ENCODE results near the gene RPEL1.
"Not testable (repeated sequence)": the region's sequence is repeated elsewhere in the genome, so short reads cannot be mapped to it uniquely, and the experiment has no call there.

RPEL1 gene

DNA sequence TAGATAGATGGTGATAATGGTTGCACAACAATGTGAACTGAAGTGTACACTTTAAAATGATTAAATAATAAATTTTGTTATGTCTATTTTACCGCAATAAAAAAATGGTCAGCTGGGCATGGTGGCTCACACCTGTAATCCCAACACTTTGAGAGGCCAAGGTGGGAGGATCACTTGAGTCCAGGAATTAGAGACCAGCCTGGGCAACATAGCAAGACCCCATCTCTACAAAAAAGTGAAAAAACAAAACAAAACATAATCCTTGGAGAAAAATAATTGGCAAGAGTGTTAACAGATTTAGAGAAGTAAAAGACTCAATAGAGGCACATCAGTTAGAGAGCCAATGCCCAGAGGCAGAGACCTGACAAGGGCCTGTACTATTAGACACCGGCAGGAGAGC lies 9.9 kb upstream of the RPEL1 start:
- DNase-seq (ENCODE audit: low spot score) = no peak

DNA sequence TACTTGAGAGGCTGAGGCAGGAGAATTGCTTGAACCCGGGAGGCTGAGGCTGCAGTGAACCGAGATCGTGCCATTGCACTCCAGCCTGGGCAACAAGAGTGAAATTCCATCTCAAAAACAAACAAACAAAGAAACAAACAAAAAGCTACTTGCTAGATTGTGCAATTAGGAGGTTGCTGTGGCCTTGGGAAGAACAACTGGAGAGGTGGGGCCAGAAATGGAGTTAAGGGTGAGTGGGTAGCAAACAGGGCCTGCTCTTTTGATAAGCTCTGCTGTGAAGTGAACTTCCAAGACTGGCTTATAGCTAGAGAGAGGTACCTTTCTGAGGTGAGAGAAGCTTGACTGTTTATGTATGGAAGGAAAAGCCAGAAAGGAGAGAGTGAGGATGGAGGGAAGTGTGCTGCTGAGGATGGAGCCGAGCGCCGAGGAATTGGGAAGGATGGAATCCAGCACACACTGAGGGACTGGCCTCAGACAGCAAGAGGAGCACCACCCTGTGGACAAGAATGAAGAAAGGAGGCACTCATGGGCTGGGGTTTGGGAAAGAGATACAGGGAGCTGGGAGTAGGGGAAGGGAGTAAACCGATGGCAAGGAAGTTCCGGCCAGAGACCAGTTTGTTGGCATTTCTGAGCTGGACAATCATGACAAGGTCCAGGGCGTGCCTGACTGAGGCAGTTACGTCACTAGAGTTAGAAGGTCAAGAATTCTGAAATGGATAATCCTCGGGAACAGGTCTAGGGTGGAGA lies 7.0 kb upstream of the RPEL1 start:
- DNase-seq (ENCODE audit: low spot score) = no peak

- peak; percentile 63 for DNase-seq (ENCODE audit: low spot score)
Observed at GRCh38 chr10:103241262-103242011, 4.2 kb upstream of the RPEL1 start.

DNA sequence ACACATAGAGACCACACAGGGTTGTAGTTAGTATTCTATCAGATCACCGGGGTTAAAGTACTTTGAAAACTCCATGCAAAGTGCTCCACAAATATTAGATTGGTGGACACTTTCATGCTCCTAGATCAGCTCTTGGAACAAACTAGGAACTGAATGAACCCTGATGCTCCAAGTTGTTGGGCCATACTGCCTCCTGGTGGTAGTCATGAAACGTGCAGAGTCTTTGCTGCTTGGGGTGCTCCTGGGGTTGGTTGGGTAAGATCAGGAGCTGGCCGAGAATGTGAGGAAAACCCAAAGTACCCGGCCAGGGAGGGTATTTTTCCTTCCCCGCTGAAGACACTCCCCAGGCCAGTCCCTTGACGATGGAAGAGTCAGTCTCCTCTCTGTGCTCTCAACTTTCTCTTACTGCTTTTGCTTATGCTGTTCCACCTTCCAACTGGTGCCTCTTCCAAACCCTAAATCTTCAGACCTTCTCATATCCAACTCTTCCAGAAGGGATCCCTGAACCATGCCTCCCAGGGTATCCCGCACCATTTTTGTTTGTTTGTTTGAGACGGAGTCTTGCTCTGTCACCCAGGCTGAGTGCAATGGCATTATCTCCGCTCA lies 918 bp upstream of the RPEL1 start:
- DNase-seq (ENCODE audit: low spot score) = peak; percentile 75

GRCh38 chr10:103246324-103246723 lies 637 bp downstream of the RPEL1 start:
- no peak for DNase-seq (ENCODE audit: low spot score)

DNA sequence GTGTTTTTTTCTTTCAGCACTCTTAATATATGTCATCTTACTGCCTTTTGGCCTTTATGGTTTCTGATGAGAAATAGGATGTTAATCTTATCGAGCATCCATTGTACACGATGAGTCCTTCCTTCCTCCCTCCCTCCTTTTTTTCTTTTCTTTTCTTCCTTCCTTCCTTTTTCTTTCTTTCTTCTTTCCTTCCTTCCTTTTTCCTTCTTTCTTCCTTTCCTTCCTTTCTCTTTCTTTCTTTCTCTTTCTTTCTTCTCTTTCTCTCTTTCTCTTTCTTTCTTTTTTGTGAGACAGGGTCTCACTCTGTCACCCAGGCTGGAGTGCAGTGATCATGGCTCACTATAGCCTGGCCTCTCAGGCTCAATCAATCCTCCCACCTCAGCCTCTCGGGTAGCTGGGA lies 8.4 kb downstream of the RPEL1 start:
- DNase-seq (ENCODE audit: low spot score) = no peak

GRCh38 chr10:103254538-103255325 lies 9.0 kb downstream of the RPEL1 start:
- no peak for DNase-seq (ENCODE audit: low spot score)

DNA sequence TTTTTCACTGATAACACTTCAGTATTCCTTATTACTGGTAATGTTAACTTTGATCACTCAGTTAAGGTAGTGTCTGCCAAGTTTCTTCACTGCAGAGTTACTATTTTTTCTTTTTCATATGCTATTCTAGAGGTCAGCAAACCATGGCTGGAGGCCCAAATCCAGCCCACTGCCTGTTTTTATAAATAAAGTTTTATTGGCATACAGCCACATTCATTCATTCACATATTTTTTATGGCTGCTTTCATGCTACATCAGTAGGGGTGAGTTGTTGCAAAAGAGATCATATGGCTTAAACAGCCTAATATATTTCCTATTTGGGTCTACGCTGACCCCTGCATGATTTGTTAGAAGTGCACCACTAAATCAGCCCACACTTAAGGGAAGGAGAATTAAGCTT lies 10.9 kb downstream of the RPEL1 start:
- no peak for DNase-seq (ENCODE audit: low spot score)

DNA sequence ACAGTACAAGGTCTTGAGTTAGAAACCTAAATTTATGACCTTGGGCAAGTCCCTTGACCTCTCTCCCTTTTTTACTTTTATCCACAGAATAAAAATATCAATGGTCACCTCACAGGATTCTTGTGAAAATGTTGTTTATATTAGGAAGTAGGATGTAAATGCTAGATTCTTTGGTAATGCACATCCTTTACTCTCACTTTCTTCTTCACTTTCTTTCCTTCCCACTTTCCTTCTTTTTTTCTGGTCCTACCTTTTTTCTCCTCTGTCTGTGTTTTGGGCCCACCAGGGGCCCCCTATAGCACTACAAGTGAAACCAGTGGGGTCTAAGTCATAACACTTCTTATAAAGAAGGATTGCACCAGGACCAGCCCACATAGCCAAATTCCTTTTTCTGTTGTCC lies 12.1 kb downstream of the RPEL1 start:
- DNase-seq (ENCODE audit: low spot score) = no peak

DNA sequence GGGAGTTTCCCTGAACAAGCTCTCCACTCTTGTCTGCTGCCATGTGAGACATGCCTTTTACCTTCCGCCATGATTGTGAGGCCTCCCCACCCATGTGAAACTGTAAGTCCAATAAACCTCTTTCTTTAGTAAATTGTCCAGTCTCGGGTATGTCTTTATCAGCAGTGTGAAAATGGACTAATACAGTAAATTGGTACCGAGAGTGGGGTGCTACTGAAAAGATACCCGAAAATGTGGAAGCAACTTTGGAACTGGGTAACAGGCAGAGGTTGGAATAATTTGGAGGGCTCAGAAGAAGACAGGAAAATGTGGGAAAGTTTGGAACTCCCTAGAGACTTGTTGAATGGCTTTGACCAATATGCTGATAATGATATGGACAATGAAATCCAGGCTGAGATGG lies 13.2 kb downstream of the RPEL1 start:
- not testable (repeated sequence) for DNase-seq (ENCODE audit: low spot score)

DNA sequence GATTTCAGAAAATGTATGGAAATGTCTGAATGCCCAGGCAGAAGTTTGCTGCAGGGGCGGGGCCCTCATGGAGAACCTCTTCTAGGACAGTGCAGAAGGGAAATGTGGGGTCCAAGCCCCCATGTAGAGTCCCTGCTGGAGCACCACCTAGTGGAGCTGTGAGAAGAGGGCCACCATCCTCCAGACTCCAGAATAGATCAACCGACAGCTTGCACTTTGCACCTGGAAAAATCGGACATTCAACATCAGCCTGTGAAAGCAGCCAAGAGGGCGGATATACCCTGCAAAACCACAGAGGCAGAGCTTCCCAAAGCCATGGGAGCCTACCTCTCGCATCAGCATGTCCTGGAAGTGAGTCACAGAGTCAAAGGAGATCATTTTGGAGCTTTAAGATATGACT lies 14.3 kb downstream of the RPEL1 start:
- DNase-seq (ENCODE audit: low spot score) = no peak

DNA sequence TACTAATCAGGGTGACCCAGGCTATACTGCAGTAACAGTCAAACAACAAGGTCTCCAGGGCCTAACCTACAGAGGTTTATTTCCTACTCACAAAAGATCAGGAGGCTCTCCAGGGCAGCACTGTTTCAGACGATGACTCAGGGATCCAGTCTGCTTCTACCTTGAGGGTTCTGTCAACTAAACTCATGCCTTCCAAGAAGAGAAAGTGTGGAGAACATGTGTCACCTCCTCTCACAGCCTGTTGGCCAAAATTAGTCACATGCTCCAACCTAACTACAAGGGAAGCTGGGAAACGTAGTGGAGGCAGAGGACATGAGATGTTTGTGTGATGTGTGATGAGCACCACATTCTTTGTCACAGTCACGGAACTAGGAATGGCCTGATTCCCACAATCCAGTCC lies 16.5 kb downstream of the RPEL1 start:
- no peak for DNase-seq (ENCODE audit: low spot score)

DNA sequence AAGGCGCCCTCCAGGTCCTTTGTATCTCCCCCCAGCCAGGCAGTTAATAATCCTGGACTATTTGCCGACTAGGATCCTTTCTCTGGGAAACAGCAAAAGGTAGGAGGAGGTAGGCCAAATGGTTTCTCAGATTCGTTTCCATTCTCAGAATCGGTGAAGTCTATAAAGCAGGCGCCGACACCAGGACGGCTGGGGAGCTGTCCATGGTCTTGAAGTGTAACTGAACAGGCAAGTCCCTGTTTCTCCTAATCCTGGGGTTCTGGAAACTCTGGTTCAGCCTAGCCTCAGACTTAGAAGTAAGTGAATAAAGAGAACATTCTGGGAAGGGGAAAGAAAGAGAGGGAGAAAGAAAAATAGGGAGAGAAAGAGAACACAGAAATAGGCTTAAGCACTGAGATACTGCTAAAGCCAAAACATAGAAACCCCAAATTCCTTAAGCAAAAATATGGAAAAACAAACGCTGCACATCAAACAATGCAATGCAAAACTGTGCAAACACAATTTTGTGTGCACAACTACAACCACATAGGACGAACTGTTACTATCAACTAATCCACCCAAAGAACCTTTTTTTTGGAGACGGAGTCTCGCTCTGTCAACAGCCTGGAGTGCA lies 20.1 kb downstream of the RPEL1 start:
- peak; percentile 62 for DNase-seq (ENCODE audit: low spot score)

- DNase-seq (ENCODE audit: low spot score) = peak; percentile 60
Observed at GRCh38 chr10:103273041-103273441, 27.4 kb downstream of the RPEL1 start.

- DNase-seq (ENCODE audit: low spot score) = no peak
Observed at GRCh38 chr10:103276251-103276895, 30.7 kb downstream of the RPEL1 start.

GRCh38 chr10:103276896-103277712 lies 31.4 kb downstream of the RPEL1 start, which contains the start of gene INA:
Gene INA (plus strand): TSS chr10:103277138. CDS start chr10:103277212, 74 bp downstream.
- DNase-seq (ENCODE audit: low spot score) = peak; percentile 57

GRCh38 chr10:103277713-103278536 lies 32.2 kb downstream of the RPEL1 start:
- DNase-seq (ENCODE audit: low spot score) = no peak

- no peak for DNase-seq (ENCODE audit: low spot score)
Observed at GRCh38 chr10:103278537-103278823, 32.8 kb downstream of the RPEL1 start.

DNA sequence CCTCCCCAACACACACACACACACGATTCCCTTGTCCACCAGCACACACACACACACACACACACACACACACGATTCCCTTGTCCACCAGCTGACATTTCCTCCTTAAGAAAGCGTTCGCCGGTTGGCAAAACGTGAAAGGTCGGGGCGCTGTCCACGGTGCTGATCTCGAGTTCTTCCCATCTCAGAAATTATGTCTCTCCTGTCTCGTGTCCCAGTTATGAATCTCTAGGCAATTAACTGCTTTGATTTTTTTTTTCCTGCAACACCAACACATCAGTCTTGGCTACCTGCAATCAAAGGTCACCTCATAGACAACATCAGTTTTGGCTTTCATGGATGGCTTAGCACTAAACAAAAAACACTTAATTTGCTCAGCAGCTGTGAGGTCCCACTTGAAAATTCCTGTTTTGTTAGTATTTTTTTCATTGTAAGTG lies 33.2 kb downstream of the RPEL1 start:
- peak; percentile 36 for DNase-seq (ENCODE audit: low spot score)

GRCh38 chr10:103280031-103280430 lies 34.3 kb downstream of the RPEL1 start:
- DNase-seq (ENCODE audit: low spot score) = no peak
